GM12892 (cell line): ENCODE data around the gene DEPDC7.

Experiments
- POLR2A ChIP-seq: IDR thresholded peaks from 2 replicates; pipeline ENCODE4 v1.6.1; 2011; ENCODE audit warnings: low read depth, low read length, control low read depth
- TAF1 ChIP-seq: IDR thresholded peaks from 2 replicates; pipeline ENCODE4 v1.6.1; 2011; ENCODE audit warnings: low read depth, mild to moderate bottlenecking, control low read depth, low read length, borderline replicate concordance

DNA sequence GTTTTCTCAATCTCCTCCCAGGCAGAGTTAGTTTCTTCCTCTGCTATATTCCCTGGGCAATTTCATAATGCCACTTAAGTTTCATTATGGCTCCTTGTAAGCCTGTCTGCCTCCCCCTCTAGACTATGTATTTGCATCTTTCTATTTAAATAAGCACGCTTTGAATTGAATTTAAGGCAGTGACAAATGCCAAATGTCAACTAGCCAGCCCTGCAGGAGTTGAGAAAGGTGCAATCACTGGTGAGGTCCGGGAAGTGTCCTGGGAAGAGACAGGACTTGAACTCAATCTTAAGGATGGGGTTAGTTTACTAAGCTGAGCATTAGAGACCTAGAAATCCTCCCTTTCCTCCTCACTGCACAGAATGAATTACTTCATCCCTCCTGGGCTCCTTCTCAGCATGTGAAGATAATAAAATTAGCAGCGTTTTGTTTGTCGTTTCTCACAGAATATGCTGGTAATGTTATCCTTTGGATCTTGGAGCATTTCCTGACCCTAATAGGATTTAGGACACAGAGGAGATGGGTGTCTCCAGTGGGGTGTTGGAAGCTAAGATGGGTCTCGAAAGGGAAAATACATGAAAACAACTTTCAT lies 25.3 kb downstream of the DEPDC7 start:
- TF ChIP-seq POLR2A (no peak), TAF1 (no peak)
